Measurements from ENCODE around the gene ARHGEF39.

The ARHGEF39 gene

GRCh38 chr9:35664531-35665470 is at the start of gene ARHGEF39:
Gene ARHGEF39 (minus strand): TSS chr9:35665195. CDS start chr9:35665169, 26 bp downstream.
- peak; percentile 51 to 81 for DNase-seq

- DNase-seq: no peak
These were observed 49.1 kb upstream of the ARHGEF39 start for GRCh38 chr9:35714123-35714522.

DNA sequence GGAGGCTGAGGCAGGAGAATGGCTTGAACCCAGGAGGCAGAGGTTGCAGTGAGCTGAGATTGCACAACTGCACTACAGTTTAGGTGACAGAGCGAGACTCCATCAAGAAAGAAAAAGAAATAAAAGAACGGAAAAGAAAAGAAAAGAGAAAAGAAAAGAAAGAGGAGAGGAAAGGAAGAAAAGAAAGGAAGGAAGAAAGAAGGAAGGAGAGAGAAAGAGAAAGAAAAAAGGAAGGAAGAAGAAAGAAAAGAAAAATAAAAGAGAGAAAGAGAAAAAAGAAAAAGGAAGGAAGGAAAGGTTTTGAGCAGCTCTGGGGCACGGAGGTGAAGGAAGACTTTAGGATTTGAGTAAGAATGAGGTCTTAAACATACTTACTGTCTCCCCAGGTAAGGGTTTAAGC is 48.6 kb upstream of the ARHGEF39 start:
- DNase-seq: no peak

DNA sequence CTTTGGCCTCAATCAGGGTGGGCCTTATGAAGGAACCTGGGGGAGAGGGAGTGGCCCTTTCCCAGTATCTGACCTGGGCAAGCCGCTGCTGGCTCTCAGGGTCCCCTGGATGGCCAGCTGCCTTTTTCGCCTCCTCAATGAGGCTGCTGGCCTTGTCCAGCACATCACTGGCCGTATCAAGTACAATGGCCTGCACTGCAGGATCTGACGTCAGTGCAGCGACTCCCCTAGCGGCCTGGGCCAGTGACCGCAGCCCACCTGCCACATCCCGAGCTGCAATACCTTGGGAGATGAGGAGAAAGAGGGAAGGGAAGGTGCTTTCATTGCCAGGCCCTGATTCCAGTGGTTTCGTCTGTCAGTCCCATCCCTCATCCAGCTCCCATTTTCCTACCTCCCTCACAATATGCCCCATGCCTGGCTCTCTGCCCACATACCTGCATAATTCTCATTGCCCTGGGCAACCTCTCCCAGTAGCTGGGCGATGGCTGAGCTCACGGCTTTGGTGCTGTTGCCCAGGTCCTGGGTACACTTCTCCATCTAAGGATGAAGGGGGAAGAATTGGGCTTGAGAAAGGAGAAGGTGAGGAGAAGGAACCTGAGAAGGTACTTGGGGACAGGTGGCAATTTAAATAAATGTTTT is 47.9 kb upstream of the ARHGEF39 start:
- DNase-seq: no peak

GRCh38 chr9:35711501-35712428 is 46.8 kb upstream of the ARHGEF39 start:
- no peak for DNase-seq

DNA sequence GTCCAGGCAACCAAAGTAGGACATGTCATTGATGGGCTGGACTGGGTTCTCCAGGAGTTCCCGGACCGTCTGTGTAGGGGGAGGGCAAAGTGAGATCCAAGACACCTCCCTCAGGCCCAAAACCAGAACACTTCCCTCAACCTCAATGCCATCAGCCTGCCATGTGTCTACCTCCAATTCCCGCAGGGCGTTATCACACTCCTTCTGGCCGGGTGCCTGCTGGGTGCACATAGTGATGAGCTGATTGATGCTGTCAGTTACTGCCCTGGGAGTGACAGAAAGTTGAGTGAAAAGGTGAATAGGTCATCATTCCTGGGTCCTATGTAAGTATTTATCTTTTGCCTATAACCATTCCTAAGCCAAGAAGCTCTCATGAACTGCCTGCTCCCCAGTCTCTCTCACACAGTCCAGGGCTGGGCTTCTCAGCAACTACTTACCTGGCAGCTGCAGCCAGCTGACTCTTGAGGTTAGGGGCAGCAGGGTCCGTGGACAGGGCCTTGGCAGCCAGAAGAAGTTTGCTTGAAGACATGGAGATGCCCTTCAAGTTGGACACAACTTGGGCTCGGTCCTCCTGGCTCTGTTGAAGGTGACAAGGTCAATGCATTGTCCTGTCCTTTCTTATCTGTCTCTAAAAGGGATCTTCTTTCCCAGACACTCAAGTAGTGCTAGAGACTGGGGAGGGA is 46.0 kb upstream of the ARHGEF39 start:
- no peak for DNase-seq

DNA sequence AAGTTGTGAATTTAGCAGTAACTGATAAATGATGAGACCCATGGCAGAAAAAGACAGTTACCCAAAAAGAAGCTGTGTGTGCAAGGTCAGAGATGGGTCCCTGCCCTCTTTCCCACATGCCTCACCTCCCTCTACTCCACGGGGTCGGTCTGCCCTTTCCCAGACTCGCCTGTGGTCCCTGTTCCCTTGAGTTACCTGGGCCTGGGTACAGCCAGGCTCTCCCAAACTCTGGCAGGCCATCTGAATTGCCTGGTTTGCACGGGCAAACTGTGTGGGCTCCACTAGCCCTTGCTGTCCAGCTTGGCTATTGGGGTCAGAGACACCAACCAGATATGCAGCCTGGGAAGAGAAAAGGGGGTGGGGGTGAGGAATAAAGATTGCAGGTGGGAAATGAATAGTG is 43.2 kb upstream of the ARHGEF39 start:
- no peak for DNase-seq

- no peak for DNase-seq
These were observed 42.0 kb upstream of the ARHGEF39 start for GRCh38 chr9:35706951-35707350.

DNA sequence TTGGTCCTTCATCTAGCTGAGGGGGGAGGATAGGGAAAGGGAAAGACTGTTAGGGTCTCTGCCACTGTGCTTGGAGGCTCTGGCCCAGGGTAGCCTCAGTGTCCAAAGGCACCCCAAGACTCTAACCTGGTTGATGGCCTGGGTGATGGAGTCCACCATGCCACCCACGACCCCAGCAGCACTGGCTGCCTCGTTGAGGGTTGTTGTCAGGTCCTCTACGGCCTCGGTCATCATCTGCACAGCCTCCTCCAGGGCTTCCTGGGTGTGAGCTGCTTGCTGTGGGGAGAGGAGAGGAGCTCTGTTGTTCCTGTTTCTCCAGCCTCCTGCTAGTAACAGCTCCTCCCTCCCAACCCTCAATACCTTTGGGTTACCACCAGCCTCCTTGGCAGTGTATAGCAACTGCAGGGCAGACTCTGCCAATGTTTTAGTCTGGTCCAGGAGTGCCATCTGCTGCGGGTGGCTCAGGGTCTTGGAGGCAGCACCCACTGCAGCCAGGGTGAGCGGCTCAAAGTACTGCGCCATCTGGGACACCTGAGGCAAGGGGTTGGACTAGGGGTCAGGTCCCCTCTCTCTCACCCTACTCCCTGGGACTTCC is 40.9 kb upstream of the ARHGEF39 start:
- no peak for DNase-seq

DNA sequence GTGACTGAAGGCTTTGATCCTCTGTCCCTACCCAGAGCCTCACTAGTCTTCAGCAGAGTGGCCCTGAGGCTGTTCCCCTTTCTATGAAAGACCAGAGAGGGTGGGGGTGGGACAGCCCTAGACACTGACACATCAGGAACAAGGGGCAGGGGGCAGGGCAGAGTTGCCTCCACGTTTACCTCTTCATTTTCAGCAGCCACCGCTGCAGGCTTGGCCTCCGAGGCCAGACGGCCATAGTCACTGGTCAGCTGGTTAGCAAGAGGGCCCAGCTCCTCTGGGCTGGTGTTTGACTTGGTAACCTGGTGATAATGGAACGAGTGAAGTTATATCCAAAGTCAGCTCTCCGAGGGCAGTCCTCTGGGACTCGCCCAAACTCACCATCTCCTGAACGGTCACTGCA is 40.4 kb upstream of the ARHGEF39 start:
- no peak for DNase-seq

- no peak for DNase-seq
These were observed 39.1 kb upstream of the ARHGEF39 start for GRCh38 chr9:35703906-35704672.

DNA sequence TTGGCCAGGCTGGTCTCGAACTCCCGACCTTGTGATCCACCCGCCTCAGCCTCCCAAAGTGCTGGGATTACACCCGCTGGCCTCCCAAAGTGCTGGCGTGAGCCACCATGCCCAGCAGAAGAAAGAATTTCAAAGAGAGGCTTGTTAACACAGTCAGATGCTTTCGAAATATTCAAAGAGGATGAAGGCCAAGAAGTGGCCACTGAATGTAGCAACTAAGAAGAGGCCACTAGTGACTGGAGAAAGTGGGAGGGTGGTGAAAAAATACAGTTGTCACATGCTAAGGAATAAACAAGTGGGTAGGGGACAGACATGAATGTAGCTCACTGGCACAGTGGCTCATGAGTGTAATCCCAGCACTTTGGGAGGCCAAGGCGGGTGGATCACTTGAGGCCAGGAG is 37.7 kb upstream of the ARHGEF39 start:
- no peak for DNase-seq

DNA sequence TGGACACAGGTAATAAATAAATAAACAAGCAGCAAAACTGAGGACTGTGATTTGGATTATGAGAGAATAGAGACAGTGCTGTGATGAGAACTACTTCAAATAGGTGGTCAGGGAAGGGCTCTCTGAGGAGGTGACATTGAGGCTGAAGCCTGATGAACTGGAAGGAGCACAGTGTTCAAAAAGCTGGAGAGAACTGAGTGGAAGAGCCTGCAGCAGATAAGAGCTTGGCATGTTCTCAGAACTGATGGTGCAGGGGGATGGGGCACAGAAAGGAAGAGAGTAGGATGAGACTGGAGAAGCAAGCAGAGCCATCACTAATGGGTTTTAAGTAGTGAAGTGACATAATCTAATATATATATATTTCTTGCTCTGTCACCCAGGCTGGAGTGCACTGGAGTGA is 35.9 kb upstream of the ARHGEF39 start:
- no peak for DNase-seq

- DNase-seq: no peak
These were observed 35.0 kb upstream of the ARHGEF39 start for GRCh38 chr9:35700031-35700430.

GRCh38 chr9:35698231-35698630 is 33.2 kb upstream of the ARHGEF39 start:
- DNase-seq: no peak

DNA sequence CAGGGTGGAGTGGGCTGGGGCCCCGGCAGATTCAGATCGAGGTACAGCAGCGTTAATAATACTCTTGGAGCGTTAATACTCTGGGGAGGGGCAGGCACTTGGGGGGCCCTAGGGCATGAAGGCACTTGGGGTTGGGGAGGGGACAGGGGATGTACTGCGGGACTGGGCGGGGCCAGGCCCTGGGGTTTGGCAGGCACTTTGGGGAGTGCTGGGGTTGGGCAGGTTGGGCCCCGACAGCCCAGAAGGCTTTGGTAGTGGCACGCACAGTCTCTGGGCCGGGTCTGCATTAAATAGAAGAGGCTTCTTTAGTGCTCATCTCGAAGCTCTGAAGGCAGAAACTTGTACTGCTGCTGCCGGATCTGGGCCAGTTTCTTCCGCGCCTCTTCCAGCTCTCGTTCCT is 32.5 kb upstream of the ARHGEF39 start:
- no peak for DNase-seq

DNA sequence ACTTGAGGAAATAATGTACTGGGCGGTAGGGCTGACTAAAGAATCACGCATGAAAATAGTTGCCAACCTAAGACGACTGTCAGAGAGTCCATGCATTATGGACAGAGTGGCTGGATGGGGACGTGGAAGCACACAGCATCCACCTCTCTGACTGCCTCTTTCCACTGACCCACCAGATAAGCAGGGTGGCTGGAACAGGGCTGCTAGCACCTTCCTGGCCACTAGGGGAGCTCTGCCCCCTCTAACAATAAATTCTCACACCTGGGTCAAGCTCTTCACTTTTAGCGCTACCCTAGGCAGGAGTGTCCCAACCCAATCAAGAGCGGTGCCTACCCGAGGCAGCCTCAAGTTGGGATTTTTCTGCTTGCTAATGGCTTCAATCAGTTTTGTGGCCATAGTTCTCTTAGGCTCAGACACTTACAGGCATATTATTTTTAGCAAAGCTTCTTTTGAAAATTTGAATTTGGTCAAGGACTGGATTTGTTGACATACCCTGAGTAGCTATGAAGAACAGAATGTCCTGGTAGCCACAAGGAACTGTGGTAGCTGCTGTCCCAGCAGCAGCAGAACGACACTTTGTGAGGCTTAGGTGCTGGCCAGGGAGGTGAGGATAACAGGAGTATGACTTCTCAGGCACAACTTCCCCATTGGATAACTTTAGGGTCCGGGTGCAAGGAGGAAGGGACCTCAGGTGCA is 31.7 kb upstream of the ARHGEF39 start:
- peak in 1 of 2 experiments; percentile 39 for DNase-seq

DNA sequence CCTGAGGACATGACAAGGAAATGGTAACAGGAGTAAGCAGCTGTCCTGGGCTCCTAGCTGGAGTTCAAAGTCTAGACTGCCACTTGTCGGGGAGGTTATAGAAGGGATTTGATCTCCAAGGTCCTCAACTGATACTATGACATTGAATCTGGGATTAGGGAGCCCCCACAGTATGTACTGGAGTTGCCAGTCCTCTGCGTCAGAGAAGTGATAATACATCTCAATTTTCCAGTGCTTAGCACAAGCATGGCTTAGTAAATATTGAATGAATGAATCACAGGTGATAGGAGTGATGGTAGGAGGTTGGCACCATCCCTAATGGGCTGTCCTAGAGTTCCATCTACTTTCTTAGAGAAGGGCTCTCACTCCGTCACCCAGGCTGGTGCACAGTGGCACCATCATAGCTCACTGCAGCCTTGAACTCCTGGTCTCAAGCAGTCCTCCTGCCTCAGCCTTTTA is 31.0 kb upstream of the ARHGEF39 start:
- DNase-seq: no peak

- DNase-seq: no peak
These were observed 26.8 kb upstream of the ARHGEF39 start for GRCh38 chr9:35691757-35692301.

- no peak for DNase-seq
These were observed 26.3 kb upstream of the ARHGEF39 start for GRCh38 chr9:35691334-35691650.

All from NCI-H524 (cell line).